NCI-H2029 treated with DMSO at 0.1 percent for 48 hours (cell line): ENCODE measurements around the gene SAP30BP.

Source experiments
- DNase-seq: peaks from one replicate; lab custom pipeline; 2025; lab: John Stamatoyannopoulos, UW

The SAP30BP gene

GRCh38 chr17:75666959-75667790 lies at the start of gene SAP30BP, which contains the start of gene RECQL5:
TSS of gene SAP30BP (plus strand) at chr17:75667338. CDS start at chr17:75667373, 35 bp downstream.
TSS of gene RECQL5 (minus strand) at chr17:75667154. CDS start at chr17:75666557, 597 bp downstream.
- DNase-seq, result peak; percentile 82

DNA sequence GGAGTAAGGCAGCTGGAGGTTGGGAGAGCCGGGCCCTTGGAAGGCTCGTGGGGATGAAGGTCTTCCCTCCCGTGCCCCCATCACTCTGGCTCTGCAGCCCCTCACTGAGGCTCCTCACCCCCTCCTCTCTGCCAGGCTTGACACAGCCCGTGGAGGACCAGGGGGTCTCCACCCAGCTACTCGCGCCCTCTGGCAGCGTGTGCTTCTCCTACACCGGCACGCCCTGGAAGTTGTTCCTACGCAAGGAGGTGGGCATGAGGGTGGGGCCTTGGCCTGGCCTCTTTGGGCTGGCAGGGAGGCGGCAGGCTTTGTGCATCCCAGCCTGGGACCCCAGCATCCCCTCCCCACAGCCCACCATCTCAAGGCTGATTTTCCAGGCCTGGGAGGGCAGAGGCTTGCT lies 49.5 kb upstream of the SAP30BP start:
- DNase-seq, result no peak

GRCh38 chr17:75619506-75620431 lies 47.4 kb upstream of the SAP30BP start:
- no peak for DNase-seq

DNA sequence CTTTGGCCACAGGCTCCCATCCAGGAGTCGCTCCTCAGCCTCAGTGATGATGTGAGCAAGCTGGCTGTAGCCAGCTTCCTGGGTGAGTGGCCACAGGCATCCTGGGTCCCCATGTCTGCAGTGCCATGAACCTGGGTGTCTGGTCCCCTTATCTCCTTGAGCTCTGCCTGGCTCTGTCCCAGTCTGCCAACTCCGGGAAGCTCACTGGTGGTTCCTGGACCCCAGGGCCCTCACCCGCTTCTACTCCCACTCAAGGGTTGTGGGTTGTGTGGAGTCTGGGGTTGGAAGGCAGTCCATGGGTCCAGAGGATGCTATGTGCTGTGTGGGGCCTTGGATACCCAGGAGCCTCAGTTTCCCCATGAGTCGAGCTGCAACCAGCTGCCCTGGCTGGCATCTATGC lies 45.6 kb upstream of the SAP30BP start:
- no peak for DNase-seq

- no peak for DNase-seq
These were observed 45.1 kb upstream of the SAP30BP start for GRCh38 chr17:75622076-75622475.

DNA sequence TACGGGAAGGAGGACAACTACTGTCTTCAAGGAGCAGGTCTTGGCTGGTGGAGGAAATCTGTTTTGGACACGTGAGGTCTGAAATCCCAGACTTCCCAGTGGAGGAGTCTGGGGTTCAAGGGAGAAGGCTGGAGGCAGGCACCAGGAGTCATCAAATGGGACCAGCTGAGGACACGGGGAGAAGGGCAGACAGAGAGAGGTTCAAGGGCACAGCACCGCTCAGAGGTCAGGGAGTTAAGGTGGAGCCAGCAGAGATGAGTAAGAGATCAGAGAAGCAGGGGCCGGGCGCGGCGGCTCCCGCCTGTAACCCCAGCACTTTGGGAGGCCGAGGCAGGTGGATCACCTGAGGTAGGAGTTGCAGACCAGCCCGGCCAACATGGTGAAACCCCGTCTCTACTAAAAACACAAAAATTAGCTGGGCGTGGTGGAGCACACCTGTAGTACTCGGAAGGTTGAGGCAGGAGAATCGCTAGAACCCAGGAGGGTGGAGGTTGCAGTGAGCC lies 44.3 kb upstream of the SAP30BP start:
- DNase-seq, result no peak

DNA sequence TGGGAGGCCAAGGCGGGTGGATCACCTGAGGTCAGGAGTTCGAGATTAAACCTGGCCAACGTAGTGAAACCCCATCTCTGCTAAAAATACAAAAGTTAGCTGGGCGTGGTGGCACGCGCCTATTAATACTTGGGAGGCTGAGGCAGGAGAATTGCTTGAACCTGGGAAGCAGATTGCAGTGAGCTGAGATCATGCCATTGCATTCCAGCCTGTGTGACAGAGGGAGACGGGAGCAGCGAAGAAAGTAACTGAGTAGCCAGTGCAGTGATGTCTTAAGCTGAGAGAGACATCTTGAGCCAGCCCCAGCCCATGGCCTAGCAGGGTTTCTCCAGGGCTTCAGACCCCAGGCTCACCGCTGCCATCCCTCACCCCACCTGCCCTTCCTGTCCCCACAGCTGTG lies 43.8 kb upstream of the SAP30BP start:
- DNase-seq, result no peak

DNA sequence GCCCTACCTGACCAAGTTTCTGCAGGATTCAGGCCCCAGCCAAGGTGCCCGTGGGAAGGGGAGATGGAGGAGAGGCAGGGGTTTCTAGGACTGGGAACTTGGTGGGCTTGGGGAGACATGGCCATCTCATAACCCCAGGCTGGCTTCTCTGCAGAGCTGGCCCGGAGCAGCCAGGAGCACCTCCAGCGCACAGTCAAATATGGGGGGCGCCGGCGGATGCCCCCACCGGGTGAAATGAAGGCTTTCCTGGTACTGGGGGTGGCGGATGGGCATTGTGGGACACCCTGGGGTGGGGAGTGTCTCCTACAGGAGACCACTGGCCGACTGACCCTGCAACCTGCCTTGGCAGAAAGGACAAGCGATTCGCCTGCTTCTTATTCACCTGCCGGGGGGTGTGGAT lies 43.1 kb upstream of the SAP30BP start:
- no peak for DNase-seq

GRCh38 chr17:75624714-75625345 lies 42.3 kb upstream of the SAP30BP start:
- no peak for DNase-seq

DNA sequence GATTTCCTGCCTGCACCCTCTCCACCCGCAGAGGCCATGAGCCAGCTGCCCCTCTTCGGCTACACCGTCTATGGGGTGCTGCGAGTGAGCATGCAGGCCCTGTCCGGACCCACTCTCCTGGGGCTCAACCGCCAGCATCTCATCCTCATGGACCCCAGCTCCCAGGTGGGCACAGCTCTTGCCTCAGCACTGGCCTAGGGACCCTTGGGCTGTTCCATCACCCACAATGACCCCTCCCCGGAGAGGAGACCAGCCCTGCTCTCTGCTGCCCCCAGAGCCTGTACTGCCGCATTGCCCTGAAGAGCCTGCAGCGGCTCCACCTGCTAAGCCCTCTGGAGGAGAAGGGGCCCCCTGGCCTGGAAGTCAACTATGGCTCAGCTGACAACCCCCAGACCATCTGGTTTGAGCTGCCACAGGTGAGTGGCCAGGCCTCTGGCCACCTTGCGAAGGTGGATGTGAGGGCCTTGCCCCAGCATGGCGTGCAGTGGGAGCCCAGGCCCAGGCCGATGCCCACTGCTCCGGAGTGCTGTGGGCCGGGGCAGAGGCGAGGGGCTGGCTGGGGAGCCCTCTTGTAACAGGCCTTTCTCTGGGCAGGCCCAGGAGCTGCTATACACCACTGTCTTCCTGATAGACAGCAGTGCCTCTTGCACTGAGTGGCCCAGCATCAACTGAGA lies 41.2 kb upstream of the SAP30BP start:
- no peak for DNase-seq

- no peak for DNase-seq
These were observed 40.6 kb upstream of the SAP30BP start for GRCh38 chr17:75626496-75627038.

GRCh38 chr17:75627094-75627493 lies 40.0 kb upstream of the SAP30BP start:
- DNase-seq, result no peak

DNA sequence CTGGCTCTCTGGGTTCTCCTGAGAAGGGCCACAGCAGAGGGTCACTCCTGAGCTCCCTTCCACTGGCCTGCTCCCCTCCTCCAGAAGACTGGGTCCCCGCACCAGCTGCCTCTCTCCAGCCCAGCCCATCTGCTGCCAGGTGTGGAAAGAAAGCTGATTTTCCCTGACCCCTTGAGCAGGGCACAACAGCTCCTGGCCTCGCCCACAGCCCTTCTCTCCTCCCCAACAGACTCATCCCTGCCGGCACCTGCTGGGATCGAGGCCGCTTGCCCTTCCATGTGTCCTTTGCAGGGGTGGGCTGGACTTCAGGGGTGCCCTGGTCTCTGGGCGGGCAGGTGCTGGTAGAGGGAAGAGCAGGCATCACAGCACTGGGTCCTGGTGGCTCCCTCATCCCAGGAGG lies 38.7 kb upstream of the SAP30BP start:
- no peak for DNase-seq

DNA sequence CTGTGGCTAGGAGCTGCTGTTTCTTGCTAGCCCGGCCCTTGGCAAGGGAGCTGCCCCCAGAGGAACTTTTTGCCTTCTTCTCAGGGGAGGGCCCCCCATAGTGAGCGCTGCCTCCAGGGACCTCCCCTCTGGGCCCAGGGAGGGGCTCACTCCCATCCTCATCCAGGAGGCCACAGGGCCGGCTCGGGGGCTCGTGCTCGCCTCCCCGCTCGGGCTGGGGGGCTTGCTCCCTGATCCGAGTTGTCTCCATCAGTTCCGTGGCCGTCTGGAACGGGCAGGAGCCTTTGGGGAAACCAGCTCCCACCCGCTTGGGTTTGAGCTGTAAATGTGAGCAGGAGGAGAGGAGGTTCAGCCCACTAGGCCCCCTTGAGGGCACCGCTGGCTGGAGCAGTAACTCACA lies 38.0 kb upstream of the SAP30BP start:
- no peak for DNase-seq

GRCh38 chr17:75630071-75630917 lies 36.8 kb upstream of the SAP30BP start:
- DNase-seq, result no peak

DNA sequence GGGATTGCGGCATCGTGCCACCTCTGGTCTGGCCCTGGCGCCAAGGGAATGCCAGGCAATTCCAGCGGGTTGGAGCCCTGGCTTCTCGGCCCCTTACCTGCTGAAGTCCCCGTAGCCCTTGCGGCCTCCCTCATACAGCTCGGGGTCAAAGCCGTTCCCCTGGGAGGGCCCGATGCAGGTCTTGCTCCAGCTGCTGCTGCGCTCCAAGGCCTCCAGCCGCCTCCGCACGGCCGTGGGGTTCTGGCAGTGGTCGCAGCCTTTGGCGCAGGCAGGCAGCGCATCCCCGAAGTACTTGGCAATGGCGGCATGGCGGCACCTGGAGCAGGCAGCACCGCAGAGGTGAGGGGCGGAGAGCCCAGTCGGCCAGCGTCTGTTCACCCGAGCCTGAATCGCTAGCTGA lies 35.8 kb upstream of the SAP30BP start:
- no peak for DNase-seq

GRCh38 chr17:75632428-75632827 lies 34.7 kb upstream of the SAP30BP start:
- DNase-seq, result no peak

GRCh38 chr17:75632863-75633485 lies 34.2 kb upstream of the SAP30BP start, which contains the start of gene SMIM5:
TSS of gene SMIM5 (plus strand) at chr17:75633434. CDS start at chr17:75640202, 6,768 bp downstream.
- DNase-seq, result peak; percentile 1

DNA sequence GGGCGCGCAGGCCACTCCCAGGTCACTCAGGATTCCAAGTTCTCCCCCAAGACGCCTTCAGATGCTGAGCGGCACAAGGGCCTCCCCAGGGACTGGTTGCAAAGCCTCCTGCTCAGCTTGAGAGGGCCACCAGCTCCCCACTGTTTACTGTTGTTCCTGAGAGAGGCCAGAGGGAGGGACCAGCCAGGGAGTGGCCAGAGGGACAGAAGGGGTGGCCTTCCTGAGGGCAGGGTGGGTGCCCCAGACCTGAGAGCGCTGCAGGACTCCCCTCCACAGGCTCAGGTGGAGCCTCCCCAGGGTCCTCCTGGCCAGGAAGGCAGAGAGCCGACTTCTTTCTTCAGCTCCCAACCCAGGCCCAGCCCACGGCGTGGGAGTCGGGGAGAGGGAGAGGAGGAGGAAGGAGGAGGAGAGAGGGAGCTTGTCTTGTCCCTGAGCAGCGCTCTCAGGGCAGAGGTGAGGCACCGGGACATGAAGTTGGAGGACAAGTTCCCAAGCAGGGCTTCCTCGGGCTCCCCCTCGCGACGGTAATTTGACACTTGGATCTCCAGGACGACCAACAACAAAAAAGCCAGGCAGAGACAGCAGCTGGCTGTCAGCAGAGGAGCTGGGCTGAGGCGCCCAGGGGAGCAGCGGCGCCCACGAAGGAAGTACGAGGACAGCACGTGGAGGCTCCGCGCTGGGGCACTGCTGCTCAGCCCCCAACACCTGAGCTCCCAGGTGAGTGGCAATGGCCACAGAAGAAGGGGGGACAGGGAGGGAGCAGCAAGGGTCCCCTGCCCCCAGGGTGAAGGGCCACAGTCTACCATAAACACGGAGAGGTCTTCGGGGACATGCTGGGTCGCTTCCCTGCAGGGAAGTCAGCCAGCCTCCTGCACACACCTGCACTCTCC lies 33.4 kb upstream of the SAP30BP start:
- peak; percentile 45 for DNase-seq
